ENCODE results near the gene CAPN12.

DNA sequence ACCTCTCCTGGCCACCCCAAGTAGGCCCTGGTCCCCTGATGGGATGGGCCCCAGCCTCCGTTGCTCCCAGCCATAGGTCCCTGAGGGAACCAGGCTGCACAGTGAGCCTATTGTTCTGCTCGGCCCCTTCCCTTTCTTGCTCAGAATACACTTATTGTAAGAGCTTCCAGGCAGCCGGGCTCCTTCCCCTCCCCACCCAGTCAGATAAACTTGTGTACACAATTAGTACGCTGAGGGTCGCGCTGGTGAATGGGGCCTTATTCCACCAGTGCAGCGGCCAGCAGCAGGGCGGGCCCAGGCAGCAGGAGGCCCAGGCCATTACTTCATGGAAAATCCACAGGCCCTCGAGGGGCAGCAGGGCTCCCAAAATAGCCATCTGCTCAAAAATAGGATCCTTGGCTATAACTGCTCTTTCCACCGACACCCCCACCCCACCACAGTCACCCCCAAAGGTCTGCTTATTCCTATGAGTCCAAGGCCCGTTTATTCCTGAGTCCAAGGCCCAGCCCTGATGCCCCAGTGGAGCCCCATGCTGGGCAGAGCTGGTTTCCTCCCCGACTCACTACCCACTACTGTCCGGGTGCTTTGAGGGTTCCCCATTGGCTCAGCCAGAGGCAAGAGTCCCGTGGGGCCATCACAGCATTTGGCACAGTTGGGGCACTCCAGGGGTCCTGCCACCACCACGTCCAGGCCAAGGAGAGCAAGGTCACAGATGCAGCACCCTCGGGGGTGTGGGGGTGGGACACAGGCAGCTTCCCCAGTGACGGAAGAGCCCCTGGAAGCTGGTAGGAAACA is 22.1 kb downstream of the CAPN12 start:
- TF ChIP-seq, protein P1, sequence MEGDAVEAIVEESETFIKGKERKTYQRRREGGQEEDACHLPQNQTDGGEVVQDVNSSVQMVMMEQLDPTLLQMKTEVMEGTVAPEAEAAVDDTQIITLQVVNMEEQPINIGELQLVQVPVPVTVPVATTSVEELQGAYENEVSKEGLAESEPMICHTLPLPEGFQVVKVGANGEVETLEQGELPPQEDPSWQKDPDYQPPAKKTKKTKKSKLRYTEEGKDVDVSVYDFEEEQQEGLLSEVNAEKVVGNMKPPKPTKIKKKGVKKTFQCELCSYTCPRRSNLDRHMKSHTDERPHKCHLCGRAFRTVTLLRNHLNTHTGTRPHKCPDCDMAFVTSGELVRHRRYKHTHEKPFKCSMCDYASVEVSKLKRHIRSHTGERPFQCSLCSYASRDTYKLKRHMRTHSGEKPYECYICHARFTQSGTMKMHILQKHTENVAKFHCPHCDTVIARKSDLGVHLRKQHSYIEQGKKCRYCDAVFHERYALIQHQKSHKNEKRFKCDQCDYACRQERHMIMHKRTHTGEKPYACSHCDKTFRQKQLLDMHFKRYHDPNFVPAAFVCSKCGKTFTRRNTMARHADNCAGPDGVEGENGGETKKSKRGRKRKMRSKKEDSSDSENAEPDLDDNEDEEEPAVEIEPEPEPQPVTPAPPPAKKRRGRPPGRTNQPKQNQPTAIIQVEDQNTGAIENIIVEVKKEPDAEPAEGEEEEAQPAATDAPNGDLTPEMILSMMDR (IDR thresholded peaks at IDR 0.05 in 4 of 5, conservative IDR thresholded peaks at IDR 0.05 in 1 of 5): no peak
- TF ChIP-seq POLR2A (IDR thresholded peaks at IDR 0.05): no peak
